Transverse colon (tissue), 1 donor: Measurements from ENCODE around the gene FER1L5.

ENCODE experiments used
- EP300 ChIP-seq: sonication (generic); formaldehyde crosslinking; IDR thresholded peaks from one replicate; pipeline ENCODE4 v1.6.1; 2017; ENCODE audit warnings: antibody characterized with exemption, low read depth
- POLR2A ChIP-seq: fragments of 450-650 bp; IDR thresholded peaks from one replicate; pipeline ENCODE4 v1.6.1; 2016; ENCODE audit warnings: antibody characterized with exemption, mild to moderate bottlenecking, moderate library complexity

GRCh38 chr2:96668771-96669170, 26.2 kb downstream of the FER1L5 start:
- TF ChIP-seq EP300 (no peak), POLR2A (no peak)
